Measurements from ENCODE around the gene GSTM1. TPM values are rescaled to one million over a fixed set of nuclear protein-coding genes. Genes with fewer than 3 reads are reported as not detected.
A peak's percentile ranks its signal among the peaks of the same experiment; 100 is the strongest.

The GSTM1 gene
- total and polyA plus RNA-seq, 10 donors = 0.47 to 98.6 (median 65.0) TPM; not detected in 3

- no peak overlapping the region for H3K27ac ChIP-seq
- TF ChIP-seq POLR2A (IDR thresholded peaks at IDR 0.05) (no peak), CTCF (IDR thresholded peaks at IDR 0.05 in 8 of 11, conservative IDR thresholded peaks at IDR 0.05 in 3 of 11) (no peak), POLR2AphosphoS5 (IDR thresholded peaks at IDR 0.05) (no peak)
- peaks cover 0 to 24% (median 18%) of the 10 kb centered on the region in 8 donors for H3K9me3 ChIP-seq
- peaks cover 0 to 3% (median 0%) of the 10 kb centered on the region in 6 donors for H3K36me3 ChIP-seq
- peaks cover 0 to 10% (median 0%) of the 10 kb centered on the region in 7 donors for H3K27me3 ChIP-seq (replicated peaks in 1 of 7)
- H3K4me3 ChIP-seq = peak overlapping the region in 7 of 8 donors; percentile 5 to 55 (median 21)
- no peaks in the 10 kb centered on the region for H3K4me1 ChIP-seq
- WGBS, 5 donors = 37 to 83% (median 49%) methylated on average over 13 to 22 of the region's 22 CpGs
- DNase-seq = no peak
- intact Hi-C loops (cut with DNase I; ENCODE audit: low total_unique reads) = no loop called here
Measured at GRCh38 chr1:109712321-109712864, 24.8 kb downstream of the GSTM1 start.

DNA sequence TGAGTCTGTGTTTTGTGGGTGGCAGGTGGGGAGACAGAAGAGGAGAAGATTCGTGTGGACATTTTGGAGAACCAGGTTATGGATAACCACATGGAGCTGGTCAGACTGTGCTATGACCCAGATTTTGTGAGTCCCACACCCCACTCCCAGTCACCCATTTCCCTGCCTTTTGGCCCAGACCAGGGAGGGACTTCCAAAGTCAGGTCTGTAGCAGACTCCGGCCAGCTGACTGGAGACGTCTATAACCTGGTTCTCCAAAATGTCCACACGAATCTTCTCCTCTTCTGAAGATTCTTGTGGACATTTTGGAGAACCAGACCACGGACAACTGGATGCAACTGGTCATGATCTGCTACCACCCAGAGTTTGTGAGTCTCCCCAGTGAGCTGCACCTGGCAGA is 26.0 kb downstream of the GSTM1 start:
- Histone ChIP-seq H3K27me3 (replicated peaks in 1 of 7) (peaks cover 0 to 10% (median 0%) of the 10 kb centered on the region in 7 donors), H3K27ac (no peak overlapping the region), H3K4me1 (no peaks in the 10 kb centered on the region), H3K9me3 (peaks cover 0 to 13% (median 12%) of the 10 kb centered on the region in 8 donors), H3K36me3 (no peaks in the 10 kb centered on the region), H3K4me3 (no peak overlapping the region)
- TF ChIP-seq POLR2A (IDR thresholded peaks at IDR 0.05) = no peak
- no peak for TF ChIP-seq POLR2AphosphoS5 (IDR thresholded peaks at IDR 0.05)
- TF ChIP-seq CTCF (IDR thresholded peaks at IDR 0.05 in 8 of 11, conservative IDR thresholded peaks at IDR 0.05 in 3 of 11) = no peak
- intact Hi-C loops (cut with DNase I; ENCODE audit: low total_unique reads) = no loop called here
- DNase-seq = no peak
- WGBS, 5 donors = 83 to 90% (median 85%) methylated on average over 5 of the region's 5 CpGs

GRCh38 chr1:109714661-109715372 is 27.2 kb downstream of the GSTM1 start:
- no peaks in the 10 kb centered on the region for H3K4me1 ChIP-seq
- peaks cover 0 to under 1% (median under 1%) of the 10 kb centered on the region in 8 donors for H3K9me3 ChIP-seq
- H3K27ac ChIP-seq = no peak overlapping the region
- no peak for DNase-seq
- no peak overlapping the region for H3K4me3 ChIP-seq
- intact Hi-C loops (cut with DNase I; ENCODE audit: low total_unique reads) = no loop called here
- H3K36me3 ChIP-seq = no peaks in the 10 kb centered on the region
- H3K27me3 ChIP-seq (replicated peaks in 1 of 7) = peaks cover 0 to 10% (median 0%) of the 10 kb centered on the region in 7 donors
- TF ChIP-seq POLR2AphosphoS5 (IDR thresholded peaks at IDR 0.05) (no peak), POLR2A (IDR thresholded peaks at IDR 0.05) (no peak), CTCF (IDR thresholded peaks at IDR 0.05 in 8 of 11, conservative IDR thresholded peaks at IDR 0.05 in 3 of 11) (no peak)
- 86 to 93% (median 89%) methylated on average over 11 to 12 of the region's 12 CpGs for WGBS, 5 donors

DNA sequence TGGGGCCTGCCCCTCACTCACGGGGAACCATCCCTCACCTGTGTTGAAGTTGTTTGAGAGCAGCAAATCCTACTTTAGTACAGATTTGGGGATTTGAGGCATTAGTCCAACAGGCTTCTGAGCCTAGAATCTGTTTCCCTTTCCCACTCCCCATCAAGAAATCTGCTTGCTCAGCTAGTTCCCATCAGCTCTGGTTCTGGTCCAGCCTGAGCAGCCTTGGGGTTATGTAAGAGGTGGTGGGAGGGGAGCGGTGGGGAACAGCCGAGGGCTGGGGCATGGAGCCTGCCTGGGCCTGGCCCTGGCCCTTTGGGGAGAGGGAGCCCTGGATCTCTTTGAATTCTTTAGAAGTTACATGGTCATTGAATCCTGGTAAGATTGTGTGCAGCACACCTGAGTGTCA is 28.5 kb downstream of the GSTM1 start:
- Histone ChIP-seq H3K4me3 (no peak overlapping the region), H3K27me3 (replicated peaks in 1 of 7) (peaks cover 0 to 10% (median 0%) of the 10 kb centered on the region in 7 donors), H3K36me3 (no peaks in the 10 kb centered on the region), H3K27ac (no peak overlapping the region), H3K4me1 (no peaks in the 10 kb centered on the region), H3K9me3 (no peaks in the 10 kb centered on the region)
- intact Hi-C loops (cut with DNase I; ENCODE audit: low total_unique reads) = no loop called here
- WGBS, 5 donors = 84 to 93% (median 86%) methylated on average over 3 of the region's 3 CpGs
- DNase-seq = no peak
- TF ChIP-seq POLR2AphosphoS5 (IDR thresholded peaks at IDR 0.05) (no peak), POLR2A (IDR thresholded peaks at IDR 0.05) (no peak), CTCF (IDR thresholded peaks at IDR 0.05 in 8 of 11, conservative IDR thresholded peaks at IDR 0.05 in 3 of 11) (no peak)
